ENCODE data around the gene MAP2K7.
"Not testable (repeated sequence)": the region's sequence is repeated elsewhere in the genome, so short reads cannot be mapped to it uniquely, and the experiment has no call there.

Gene MAP2K7

GRCh38 chr19:7908742-7909461 lies 5.2 kb downstream of the MAP2K7 start:
- DNase-seq = no peak

GRCh38 chr19:7909471-7910067 lies 5.9 kb downstream of the MAP2K7 start:
- no peak for DNase-seq

GRCh38 chr19:7910321-7911161 lies 6.9 kb downstream of the MAP2K7 start:
- DNase-seq = no peak

DNA sequence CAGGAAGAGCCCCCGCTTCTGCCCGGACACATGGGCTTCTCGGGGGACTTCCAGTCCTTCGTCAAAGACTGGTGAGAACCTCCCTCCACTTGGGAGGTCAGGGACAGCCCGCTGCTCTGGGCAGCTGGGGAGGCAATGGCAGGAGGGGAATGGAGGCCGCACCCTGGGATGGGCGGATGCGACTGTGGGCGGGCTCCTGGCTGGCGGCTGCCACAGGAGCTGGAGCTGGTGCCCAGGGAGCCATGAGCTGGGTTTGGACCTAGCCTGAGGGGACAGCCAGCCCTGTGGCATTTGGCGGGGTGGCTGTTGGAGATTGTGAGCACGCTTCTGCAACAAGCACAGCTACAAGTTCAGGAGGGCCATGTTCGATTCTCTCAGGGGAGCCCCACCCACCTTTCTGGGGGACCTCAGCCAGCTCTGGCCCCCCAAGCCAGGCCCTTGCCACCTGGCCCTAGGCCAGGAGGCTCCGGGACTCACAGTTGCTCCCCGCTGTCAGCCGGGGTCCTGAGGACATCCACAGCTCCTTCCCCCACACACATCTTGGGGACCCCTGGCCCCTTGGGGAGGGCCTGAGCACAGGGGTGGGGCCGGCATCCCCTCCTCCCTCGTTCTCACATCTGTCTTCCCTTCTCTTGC lies 7.9 kb downstream of the MAP2K7 start:
- DNase-seq = no peak

DNA sequence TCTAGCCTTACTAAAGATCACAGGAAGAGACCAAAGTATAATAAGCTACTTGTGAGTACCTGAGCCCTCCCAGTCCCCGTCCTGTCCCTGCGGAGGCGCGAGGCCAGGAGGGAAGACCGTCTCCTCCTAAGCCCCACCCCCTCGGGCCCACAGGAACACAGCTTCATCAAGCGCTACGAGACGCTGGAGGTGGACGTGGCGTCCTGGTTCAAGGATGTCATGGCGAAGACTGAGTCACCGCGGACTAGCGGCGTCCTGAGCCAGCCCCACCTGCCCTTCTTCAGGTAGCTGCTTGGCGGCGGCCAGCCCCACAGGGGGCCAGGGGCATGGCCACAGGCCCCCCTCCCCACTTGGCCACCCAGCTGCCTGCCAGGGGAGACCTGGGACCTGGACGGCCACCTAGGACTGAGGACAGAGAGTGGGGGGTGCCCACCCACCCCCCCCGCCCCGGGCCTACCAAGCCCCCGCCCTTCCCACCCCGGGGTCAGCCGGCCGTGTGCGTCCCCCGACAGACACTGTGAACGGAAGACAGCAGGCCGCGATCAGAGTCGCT lies 8.5 kb downstream of the MAP2K7 start:
- DNase-seq = no peak

DNA sequence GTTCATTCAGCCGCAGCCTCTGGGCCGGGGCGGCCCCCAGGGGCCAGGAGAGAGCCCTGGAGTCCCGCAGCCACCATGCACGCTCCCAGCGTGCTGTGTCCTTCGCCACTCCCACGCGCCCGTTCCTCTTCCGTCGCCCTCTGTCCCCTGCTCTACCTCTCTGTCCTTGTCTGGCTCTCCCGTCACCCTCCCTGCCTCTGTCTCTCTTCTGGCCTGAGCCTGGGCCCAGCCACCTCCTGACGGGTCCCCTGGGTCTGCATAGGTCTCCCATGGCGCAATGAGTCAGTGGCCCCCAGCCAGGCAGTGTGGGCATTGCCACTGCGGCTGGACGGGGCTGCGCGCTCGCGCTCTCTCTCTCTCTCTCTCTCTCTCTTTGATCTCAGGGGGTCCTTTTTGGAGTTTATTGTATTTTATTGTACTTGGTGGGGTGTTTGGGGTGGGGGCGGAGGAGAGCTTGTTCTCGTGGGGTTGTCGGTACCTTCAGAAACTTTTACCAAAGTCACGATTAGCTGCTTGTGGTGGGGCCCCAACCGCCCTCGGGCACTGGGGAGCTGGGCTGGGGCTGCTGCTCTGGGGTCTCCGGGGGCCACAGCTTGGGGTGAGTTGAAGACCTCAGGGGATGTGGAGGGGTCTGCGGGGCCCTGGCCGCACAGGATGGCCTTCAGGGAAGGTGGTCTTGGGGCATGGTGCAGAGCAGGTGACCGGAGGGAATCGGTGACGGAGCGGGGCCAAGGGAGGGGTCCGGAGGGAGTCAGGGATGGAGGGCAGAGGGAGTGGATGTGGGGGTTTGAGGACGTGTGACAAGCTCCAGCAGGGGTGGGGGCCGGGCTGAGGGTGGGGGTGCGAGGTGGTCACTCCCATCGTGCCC lies 9.3 kb downstream of the MAP2K7 start:
- no peak for DNase-seq

- DNase-seq = no peak
Observed at GRCh38 chr19:7913652-7914051, 10.0 kb downstream of the MAP2K7 start.

DNA sequence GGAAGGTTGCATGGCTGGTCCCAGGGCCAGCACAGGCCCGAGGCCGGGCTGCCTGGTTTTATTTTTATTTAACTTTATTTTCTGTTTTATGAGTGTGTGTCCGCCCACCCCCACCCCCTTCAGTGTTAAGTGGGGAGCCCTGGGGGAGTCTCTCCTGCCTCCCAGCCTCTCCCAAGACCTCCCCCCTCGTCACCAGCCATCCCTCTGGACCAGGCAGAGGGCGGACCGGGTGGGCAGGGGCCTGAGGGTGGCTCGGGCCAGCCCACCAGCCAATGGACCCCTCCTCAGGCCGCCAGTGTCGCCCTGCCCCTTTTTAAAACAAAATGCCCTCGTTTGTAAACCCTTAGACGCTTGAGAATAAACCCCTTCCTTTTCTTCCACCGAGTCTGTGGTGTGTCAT lies 10.4 kb downstream of the MAP2K7 start:
- DNase-seq = no peak

GRCh38 chr19:7914598-7915045 lies 10.9 kb downstream of the MAP2K7 start, which contains the start of gene TGFBR3L:
TSS of gene TGFBR3L (plus strand) at chr19:7914830.
- DNase-seq = no peak

- no peak for DNase-seq
Observed at GRCh38 chr19:7915250-7916102, 11.8 kb downstream of the MAP2K7 start.

- peak in 1 of 2 experiments; percentile 34 for DNase-seq
Observed at GRCh38 chr19:7916103-7916954, 12.7 kb downstream of the MAP2K7 start.

- DNase-seq = no peak
Observed at GRCh38 chr19:7916955-7917266, 13.2 kb downstream of the MAP2K7 start.

GRCh38 chr19:7917267-7918061 lies 13.8 kb downstream of the MAP2K7 start:
- peak; percentile 45 to 69 for DNase-seq

- DNase-seq = not testable (repeated sequence)
Observed at GRCh38 chr19:7918062-7918614, 14.5 kb downstream of the MAP2K7 start.

DNA sequence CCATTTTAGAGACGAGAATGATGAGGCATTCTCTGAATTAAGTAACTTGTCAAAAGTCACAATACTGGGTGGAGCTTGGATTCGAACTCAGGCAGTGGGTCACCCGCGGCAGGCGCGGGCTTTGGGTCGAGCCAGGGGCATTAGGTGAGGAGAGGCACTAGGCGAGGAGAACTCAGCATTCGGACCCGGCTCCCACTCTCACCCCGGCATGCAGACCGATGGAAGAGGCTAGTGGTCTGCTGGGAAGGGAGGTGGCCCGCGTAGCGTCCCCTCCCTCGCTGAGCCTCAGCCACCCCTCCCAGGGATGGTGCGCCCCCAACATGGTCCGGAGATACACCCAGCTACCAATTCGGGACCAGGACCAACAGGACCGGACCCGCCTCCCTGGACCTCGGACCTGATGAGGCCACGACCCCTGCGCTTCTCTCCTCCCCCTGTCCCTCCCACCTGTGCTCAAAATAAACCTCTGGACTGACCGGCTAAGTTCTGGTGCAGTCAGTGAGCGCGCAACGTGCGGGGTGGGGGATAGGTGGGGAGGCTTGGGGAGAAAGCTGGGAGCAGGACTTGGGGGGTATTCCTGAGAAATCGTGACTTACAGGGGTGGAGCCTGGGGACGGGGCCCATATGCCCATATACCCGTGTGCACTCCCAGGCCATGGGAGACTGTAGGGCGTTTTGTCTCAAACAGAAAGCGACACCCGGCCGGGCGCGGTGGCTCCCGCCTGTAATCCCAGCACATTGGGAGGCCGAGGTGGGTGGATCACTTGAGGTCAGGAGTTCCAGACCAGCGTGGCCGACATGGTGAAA lies 15.1 kb downstream of the MAP2K7 start:
- DNase-seq = peak in 1 of 2 experiments; percentile 21

DNA sequence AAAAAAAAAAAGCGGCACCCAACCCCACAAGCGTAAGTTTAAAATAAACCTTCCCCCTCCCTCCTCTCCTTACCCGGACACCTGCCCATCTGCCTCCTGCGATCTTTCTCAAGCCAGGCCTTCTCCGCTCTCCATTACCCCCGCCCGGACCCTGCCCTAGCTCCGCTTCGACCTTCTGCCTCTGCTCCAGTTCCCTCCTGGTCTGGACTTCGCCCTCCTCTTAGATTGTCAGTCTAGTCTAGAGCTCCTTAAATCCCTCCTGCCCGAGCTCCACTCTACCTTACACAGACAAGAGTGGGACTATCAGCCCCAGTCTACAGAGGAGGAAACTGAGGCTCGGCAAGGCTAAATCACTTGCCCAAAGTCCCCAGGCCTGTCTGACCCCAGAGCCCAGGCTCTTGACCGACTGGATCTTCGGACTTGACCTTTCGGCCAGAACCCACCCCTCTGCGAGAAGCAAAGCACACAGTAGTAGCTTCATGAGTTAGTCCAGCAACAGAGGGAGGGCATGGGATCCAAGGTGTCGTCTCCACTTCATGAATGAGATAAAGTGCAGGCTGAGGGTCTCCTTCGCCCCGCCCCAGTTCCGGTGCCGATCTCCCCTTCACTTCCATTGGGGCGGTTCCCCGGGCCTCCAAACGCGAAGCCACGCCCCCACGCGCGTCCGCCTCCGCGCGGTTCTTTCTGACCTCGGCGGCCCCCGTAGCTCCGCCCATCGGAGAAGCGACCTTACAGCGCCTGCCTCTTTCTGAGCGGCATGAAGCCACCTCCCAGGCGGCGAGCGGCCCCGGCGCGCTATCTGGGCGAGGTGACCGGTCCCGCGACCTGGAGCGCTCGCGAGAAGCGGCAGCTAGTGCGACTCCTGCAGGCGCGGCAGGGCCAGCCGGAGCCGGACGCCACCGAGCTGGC lies 16.2 kb downstream of the MAP2K7 start, which contains the start of gene SNAPC2:
Gene SNAPC2 (plus strand): TSS at position 729 of the 909 bp plus-strand sequence. CDS start 29 bp downstream, at position 758.
- DNase-seq = peak; percentile 90 to 93
